Spleen (tissue), 11 donors: ENCODE data around the gene SLC17A5. TPM values are rescaled to one million over a fixed set of nuclear protein-coding genes. Genes with fewer than 3 reads are reported as not detected.

ENCODE experiments used
- DNase-seq: peaks from one replicate; pipeline ENCODE4 v3.0.0-alpha.2; 2020
- H3K27ac ChIP-seq, 8 donors: fragments of 200-600 bp; sonication (generic) in 7 of 8; 1 replicate in 4 of 8; 2 replicates in 4 of 8; pipeline versions ENCODE4 v1.5.0 to v1.8.0; 2016 to 2021; ENCODE audit warnings: inconsistent platforms in 4 of 8, mild to moderate bottlenecking in 4 of 8, moderate library complexity in 1 of 8
- H3K27me3 ChIP-seq, 7 donors: fragments of 200-600 bp; sonication (generic) in 6 of 7; replicated peaks in 1 of 7; 1 replicate in 4 of 7; 2 replicates in 3 of 7; pipeline versions ENCODE4 v1.5.0 to v1.8.0; 2016 to 2021; ENCODE audit warnings: inconsistent platforms in 3 of 7, mild to moderate bottlenecking in 1 of 7
- H3K36me3 ChIP-seq, 6 donors: fragments of 200-600 bp; sonication (generic) in 5 of 6; 1 replicate in 4 of 6; 2 replicates in 2 of 6; pipeline versions ENCODE4 v1.5.0 to v1.8.0; 2016 to 2021; ENCODE audit warnings: inconsistent platforms in 2 of 6
- H3K4me1 ChIP-seq, 6 donors: fragments of 200-600 bp; sonication (generic) in 5 of 6; 1 replicate in 3 of 6; 2 replicates in 3 of 6; pipeline versions ENCODE4 v1.5.0 to v1.8.0; 2016 to 2021; ENCODE audit warnings: inconsistent platforms in 3 of 6
- H3K4me3 ChIP-seq, 8 donors: fragments of 200-600 bp; sonication (generic) in 7 of 8; 1 replicate in 4 of 8; 2 replicates in 4 of 8; pipeline versions ENCODE4 v1.5.0 to v1.8.0; 2016 to 2021; ENCODE audit warnings: inconsistent platforms in 4 of 8, mild to moderate bottlenecking in 4 of 8, moderate library complexity in 2 of 8
- H3K9me3 ChIP-seq, 8 donors: fragments of 200-600 bp; sonication (generic) in 7 of 8; 1 replicate in 4 of 8; 2 replicates in 4 of 8; pipeline versions ENCODE4 v1.5.0 to v1.8.0; 2016 to 2021; ENCODE audit warnings: inconsistent platforms in 4 of 8
- CTCF ChIP-seq, 11 experiments: fragments of 200-600 bp in 7 of 11; fragments of 450-650 bp in 4 of 11; sonication (generic) in 4 of 11; IDR thresholded peaks in 8 of 11; conservative IDR thresholded peaks in 3 of 11; 1 replicate in 7 of 11; 2 replicates in 4 of 11; pipeline versions ENCODE4 v1.4.0 to v1.8.0; 2016 to 2021; ENCODE audit warnings: antibody characterized with exemption in 11 of 11, inconsistent platforms in 4 of 11, mild to moderate bottlenecking in 1 of 11
- POLR2A ChIP-seq, 3 donors: fragments of 450-650 bp; IDR thresholded peaks; one replicate each; pipeline ENCODE4 v1.5.1; 2017; ENCODE audit warnings: antibody characterized with exemption in 3 of 3, mild to moderate bottlenecking in 1 of 3
- POLR2AphosphoS5 ChIP-seq, 3 donors: sonication (generic); formaldehyde crosslinking; IDR thresholded peaks; one replicate each; pipeline ENCODE4 v1.5.1; 2017; ENCODE audit warnings: antibody characterized with exemption in 3 of 3
- WGBS, 5 donors: extraction: QIAGEN DNeasy Blood & Tissue Kit in 3 of 5; methylation state at CpG; one replicate each; pipeline versions ENCODE4 v1.1.5 to v1.1.7; 2013 to 2018; 5-methylcytosine and 5-hydroxymethylcytosine counted together
- intact Hi-C: fragments of 100-400 bp; cut with DNase I; formaldehyde crosslinking; loops from one replicate; pipeline ENCODE4 v1.15.0; 2023; ENCODE audit warnings: low total_unique reads
- polyA plus RNA-seq, 3 donors: library from polyadenylated mRNA; stranded (reverse); fragments of 200-250 nt; gene quantifications; one replicate each; pipeline ENCODE4 v1.2.1, GENCODE V29; 2013
- total RNA-seq, 7 donors: library from RNA; depleted of rRNA in 3 of 7; stranded (reverse); fragments of >200 nt in 3 of 7; fragmentation: NEBNext Ultra II Directional in 4 of 7; extraction: Animal tissue kit (Norgen Biotek cat#: 25700) in 4 of 7; gene quantifications; one replicate each; pipeline versions ENCODE4 v1.1.0 to v1.2.1, GENCODE V29; 2016 to 2021
- donor health status: healthy with polysubstance abuse.
- donor health status: DM: no; HTN: no; CAD: no; lungs with moderate emphysema.
- donor health status: DM: no; HTN: no; CAD: no.
- donor health status: Bipolar disorder and iron deficiency.
- donor health status: healthy.
- donor health status: DM: no; HTN: no; CAD: no.
- donor health status: DM: yes; HTN: yes; CAD: no.

The SLC17A5 gene
- total and polyA plus RNA-seq, 10 donors = 1.1 to 22.8 (median 11.9) TPM

- DNase-seq = no peak
- Histone ChIP-seq H3K4me1 (peaks cover 0 to 36% (median 27%) of the 10 kb centered on the region in 6 donors), H3K36me3 (peaks cover 0 to 2% (median 0%) of the 10 kb centered on the region in 6 donors), H3K27me3 (no peaks in the 10 kb centered on the region), H3K4me3 (peak overlapping the region in 5 of 8 donors; percentile 80 to 99 (median 95)), H3K9me3 (no peaks in the 10 kb centered on the region), H3K27ac (peak overlapping the region; percentile 91 to 100 (median 99))
- TF ChIP-seq CTCF (IDR thresholded peaks at IDR 0.05 in 8 of 11, conservative IDR thresholded peaks at IDR 0.05 in 3 of 11) (no peak), POLR2A (IDR thresholded peaks at IDR 0.05) (no peak), POLR2AphosphoS5 (IDR thresholded peaks at IDR 0.05) (no peak)
- intact Hi-C loops = no loop called here
- 62 to 91% (median 85%) methylated on average over 2 of the region's 2 CpGs for WGBS, 5 donors
Measured at GRCh38 chr6:73655341-73655917, 1.6 kb upstream of the SLC17A5 start.

- WGBS, 5 donors = 1 to 2% (median 1%) methylated on average over 22 to 32 of the region's 32 CpGs
- Histone ChIP-seq H3K27me3 (no peaks in the 10 kb centered on the region), H3K36me3 (peaks cover 0 to 23% (median 5%) of the 10 kb centered on the region in 6 donors), H3K9me3 (no peaks in the 10 kb centered on the region), H3K4me1 (peaks cover 0 to 36% (median 27%) of the 10 kb centered on the region in 6 donors), H3K4me3 (peak overlapping the region; percentile 80 to 99 (median 94)), H3K27ac (peak overlapping the region; percentile 91 to 100 (median 99))
- intact Hi-C loops = no loop called here
- TF ChIP-seq CTCF (IDR thresholded peaks at IDR 0.05 in 8 of 11, conservative IDR thresholded peaks at IDR 0.05 in 3 of 11) (peak in 10 of 11 experiments; percentile 12 to 66 (median 50)), POLR2AphosphoS5 (IDR thresholded peaks at IDR 0.05) (peak in 1 of 3 donors; percentile 73), POLR2A (IDR thresholded peaks at IDR 0.05) (no peak)
- peak; percentile 92 for DNase-seq
Measured at GRCh38 chr6:73652637-73653570, 888 bp downstream of the SLC17A5 start.

GRCh38 chr6:73649783-73650182, 4.0 kb downstream of the SLC17A5 start:
- Histone ChIP-seq H3K4me1 (peaks cover 0 to 43% (median 30%) of the 10 kb centered on the region in 6 donors), H3K9me3 (no peaks in the 10 kb centered on the region), H3K4me3 (no peak overlapping the region), H3K27me3 (no peaks in the 10 kb centered on the region), H3K36me3 (peaks cover 0 to 29% (median 5%) of the 10 kb centered on the region in 6 donors), H3K27ac (no peak overlapping the region)
- intact Hi-C loops = no loop called here
- WGBS, 5 donors = 67 to 86% (median 71%) methylated on average over 4 of the region's 4 CpGs
- TF ChIP-seq POLR2AphosphoS5 (IDR thresholded peaks at IDR 0.05) (no peak), CTCF (IDR thresholded peaks at IDR 0.05 in 8 of 11, conservative IDR thresholded peaks at IDR 0.05 in 3 of 11) (no peak), POLR2A (IDR thresholded peaks at IDR 0.05) (no peak)
- DNase-seq = no peak

GRCh38 chr6:73648166-73648565, 5.6 kb downstream of the SLC17A5 start:
- Histone ChIP-seq H3K9me3 (no peaks in the 10 kb centered on the region), H3K4me3 (no peak overlapping the region), H3K27me3 (no peaks in the 10 kb centered on the region), H3K36me3 (peaks cover 0 to 34% (median 5%) of the 10 kb centered on the region in 6 donors), H3K4me1 (peaks cover 0 to 46% (median 28%) of the 10 kb centered on the region in 6 donors), H3K27ac (no peak overlapping the region)
- DNase-seq = no peak
- TF ChIP-seq POLR2AphosphoS5 (IDR thresholded peaks at IDR 0.05) (no peak), POLR2A (IDR thresholded peaks at IDR 0.05) (no peak), CTCF (IDR thresholded peaks at IDR 0.05 in 8 of 11, conservative IDR thresholded peaks at IDR 0.05 in 3 of 11) (no peak)
- intact Hi-C loops = no loop called here
